ENCODE data around the gene TMBIM1.
A peak's percentile ranks its signal among the peaks of the same experiment; 100 is the strongest.

Gene TMBIM1

DNA sequence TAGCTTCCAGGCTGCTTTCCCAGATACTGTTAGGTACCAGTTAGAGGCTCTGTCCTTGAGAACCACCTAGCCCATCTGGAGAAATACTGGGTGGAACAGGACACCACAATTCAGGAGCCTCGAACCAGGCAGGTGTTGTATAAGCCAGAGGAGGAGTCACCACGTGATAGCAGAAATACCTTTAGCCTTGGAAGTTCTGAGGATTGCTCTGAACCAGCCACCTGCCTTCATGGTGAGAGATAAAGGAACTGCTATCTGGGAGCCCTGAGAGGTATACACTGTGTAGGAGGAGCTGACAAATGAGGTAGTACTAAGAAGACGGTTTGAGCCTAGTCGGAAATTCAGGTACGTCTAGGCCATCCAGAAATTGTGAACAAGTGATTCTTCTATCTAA is 39.1 kb downstream of the TMBIM1 start:
- DNase-seq, result no peak

DNA sequence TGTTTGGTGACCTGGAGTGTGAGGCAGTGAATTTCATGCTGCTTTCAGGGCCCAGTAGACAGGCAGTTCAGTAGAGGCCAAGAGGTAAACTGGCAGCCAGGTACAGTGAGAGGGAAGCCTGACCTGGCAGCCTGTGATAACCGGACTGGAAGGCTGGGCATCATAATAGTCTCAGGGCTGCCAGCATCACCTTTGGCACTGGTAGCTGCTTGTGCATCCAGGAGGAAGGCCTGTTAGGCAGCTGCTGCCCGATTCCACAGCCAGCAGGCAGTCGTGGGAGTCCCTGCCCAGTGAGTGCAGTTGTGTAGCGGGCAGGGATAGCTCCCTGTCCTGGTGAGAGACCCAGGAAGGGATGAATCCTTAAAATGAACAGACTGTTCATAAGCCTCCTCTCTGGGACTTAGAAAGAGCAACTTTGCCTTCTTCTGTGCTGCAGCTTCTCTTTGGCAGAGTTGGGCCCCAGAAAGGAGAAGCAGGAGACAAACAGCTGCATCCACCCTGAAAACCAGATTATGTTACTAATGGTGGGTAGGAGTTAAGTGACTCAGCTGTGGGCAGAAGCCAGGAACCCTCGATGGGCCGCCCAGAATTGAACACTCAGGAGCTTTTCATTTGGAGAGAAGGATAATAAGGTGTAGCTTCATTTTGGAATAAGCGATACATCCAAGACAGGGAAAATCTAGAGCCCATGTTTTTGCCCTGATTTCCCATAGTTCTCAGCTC is 39.6 kb downstream of the TMBIM1 start:
- DNase-seq, result no peak

DNA sequence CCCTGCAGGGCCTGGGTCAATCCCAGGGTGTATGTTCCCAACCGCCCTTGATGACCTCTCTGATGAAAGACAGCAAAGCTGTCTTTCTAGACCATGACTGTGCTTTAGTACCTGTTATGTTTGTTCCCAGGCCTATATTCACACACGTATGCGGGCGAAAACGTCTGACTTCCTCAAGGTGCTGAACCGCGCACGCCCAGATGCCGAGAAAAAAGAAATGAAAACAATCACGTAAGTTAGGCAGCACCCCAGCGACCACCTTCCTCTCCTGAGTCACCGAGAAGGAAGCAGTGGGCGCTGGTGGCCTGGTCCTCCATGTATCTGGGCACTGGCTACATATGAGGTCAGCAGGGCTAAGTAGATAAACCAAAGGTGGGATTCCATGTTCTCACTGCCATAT is 42.6 kb downstream of the TMBIM1 start:
- DNase-seq, result no peak

DNA sequence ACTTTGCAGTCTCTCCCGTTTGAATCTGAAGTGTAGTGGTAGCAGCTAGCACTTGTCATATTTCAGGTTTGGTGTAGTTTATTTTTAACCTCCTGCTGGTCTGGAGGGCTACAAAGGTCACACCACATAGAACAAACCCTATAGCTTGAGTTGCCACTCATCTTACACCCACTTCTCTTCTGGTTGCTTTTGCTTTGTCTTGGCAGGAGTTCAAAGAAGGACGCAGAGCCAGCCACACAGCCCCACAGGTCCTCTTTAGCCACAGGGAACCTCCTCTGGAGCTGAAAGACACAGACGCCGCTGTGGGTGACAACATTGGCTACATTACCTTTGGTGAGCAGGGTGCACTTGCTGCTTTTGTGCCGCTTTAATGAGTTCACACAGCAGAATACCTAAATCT is 47.1 kb downstream of the TMBIM1 start:
- no peak for DNase-seq

DNA sequence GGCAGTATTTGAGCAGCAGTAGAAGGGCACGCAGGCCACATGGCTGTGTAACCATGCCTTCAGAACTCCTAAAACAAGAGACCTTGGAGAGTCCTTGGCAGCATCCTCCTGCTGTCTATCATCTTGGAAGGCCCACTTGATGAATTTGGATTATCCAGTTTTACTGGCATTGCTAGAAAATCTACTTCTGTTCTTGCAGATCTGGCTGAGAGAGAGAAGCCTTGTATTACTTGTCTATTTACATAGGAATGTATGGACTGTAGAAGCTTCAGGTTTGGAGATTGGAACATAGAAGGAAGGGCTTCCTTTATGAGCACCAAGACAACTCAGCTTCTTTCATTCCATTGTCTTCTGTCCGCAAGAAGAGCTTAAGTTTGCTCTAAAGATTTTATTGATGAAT is 47.6 kb downstream of the TMBIM1 start:
- no peak for DNase-seq

DNA sequence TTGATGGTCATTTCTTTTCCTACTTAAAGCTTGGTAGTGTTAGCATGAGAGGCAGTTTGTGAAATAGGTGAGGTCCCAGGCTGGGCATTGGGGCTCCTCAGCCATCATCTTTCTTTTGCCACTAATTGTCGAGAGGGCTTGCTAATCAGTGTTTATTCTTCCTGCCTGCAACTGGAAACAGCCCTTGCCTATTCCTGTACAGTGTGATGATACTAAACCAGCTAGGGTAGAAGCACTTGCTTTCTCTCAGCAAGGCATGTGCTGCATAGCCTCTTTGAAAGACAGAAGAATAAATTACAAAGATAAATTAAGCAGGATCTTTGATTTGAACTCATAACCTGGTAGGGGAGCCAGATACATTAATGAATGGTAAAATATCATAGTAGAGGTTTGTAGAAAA is 48.1 kb downstream of the TMBIM1 start:
- DNase-seq, result no peak

DNA sequence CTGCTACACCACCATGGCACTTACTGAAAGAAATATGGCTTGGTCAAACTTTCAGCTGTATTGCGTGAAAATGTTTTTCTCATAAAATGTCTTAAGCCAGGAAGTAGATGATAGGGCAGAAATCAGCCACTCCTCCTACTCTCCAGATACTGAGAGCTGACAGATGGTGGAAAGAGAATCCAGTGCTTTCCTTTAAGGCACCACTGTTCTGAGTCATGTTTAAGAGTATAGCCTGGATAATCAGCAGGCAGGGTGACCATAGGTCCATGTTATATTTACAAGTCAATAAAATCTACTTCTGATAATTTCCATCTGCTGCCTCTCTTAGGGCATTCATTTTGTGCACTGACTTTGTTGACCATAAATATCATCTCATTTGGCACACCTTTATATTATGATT is 53.4 kb downstream of the TMBIM1 start:
- no peak for DNase-seq

DNA sequence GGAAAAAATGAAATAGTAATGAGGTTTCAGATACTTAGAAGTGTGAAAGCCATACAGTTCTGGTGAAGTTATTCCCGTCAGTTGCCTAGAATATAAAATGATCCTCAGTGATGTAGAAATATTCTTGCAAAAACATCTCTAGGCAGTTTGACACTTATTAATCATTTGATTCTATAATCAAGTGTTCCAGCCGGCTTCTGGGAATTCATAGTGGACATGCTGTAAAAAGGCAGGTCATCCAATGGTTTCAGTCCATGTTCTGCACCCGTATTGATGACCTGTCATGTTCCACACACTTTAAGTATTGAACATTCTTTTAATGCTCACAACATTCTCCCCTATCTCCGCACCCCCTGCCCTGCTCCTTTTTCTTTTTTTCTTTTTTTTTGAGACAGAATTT is 55.5 kb downstream of the TMBIM1 start:
- DNase-seq, result no peak

DNA sequence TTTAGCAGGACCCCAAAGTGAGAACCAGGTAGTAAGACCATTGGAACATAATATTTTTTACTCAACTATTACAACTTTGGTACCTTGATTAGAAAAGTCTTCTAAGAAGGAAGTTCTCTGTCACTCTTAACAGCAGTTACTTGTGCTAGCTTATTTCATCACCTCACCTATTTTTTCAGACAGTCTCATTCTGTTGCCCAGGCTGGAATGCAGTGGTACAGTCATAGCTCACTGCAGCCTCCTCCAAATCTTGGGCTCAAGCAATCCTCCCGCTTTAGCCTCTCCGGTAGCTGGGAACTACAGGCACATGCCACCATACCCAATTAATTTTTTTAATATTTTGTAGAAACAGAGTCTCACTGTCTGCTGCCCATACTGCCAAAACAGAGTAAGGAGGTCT is 57.3 kb downstream of the TMBIM1 start:
- DNase-seq, result no peak

DNA sequence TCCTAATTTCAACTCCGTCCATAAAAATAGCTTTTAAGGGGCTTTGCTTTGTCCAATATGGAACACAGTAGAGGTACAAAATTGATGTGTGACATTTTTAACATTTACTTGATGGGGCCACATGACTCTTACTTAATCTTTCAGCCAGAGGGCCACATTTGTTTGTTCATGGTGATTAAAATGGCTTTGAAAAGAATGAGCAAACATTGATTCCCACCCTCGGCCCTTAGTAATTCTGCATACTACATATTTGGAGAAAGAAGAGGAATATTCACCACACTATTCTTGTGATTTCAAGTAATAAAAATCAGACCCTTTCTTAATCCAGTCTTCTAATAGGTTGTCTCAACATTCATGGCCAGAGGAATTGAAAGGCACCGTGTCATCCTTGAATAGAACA is 57.8 kb downstream of the TMBIM1 start:
- DNase-seq, result no peak

DNA sequence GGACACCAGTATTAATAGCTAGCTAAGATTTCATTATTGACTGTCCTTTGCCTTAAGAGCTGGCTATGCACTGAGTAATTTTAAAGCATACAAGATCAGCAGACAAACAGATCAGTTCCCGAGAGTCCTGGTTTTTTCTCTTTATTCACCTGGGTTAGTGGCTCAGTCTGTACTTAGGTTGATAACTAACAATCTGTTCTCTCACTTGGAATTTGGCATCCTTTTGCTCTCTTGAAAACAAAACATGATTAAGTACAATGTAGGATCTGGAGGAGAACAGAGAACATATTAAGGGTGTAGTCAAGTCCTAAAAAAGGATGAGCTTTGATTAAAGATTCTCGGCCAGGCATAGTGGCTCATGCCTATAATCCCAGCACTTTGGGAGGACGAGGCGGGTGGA is 58.8 kb downstream of the TMBIM1 start:
- no peak for DNase-seq

DNA sequence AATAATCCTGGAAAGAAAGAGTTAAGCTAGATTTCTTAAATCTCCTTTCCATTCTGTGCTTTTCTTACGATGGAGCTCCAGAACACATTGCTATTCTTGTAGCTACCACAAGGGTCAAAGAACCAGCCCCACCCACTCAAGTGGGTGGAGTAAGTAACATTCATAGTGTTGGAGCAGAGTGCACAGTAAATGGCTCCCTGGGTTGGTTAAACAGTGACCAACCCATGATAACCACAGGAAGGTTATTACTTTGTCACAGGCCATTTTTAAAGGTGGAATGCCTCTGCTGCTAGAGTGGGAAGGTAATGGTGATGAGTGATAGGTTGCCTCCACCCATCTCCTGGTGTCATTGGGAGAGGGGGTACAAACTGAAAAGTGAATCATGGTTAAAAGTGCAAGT is 61.4 kb downstream of the TMBIM1 start:
- DNase-seq, result peak; percentile 60

DNA sequence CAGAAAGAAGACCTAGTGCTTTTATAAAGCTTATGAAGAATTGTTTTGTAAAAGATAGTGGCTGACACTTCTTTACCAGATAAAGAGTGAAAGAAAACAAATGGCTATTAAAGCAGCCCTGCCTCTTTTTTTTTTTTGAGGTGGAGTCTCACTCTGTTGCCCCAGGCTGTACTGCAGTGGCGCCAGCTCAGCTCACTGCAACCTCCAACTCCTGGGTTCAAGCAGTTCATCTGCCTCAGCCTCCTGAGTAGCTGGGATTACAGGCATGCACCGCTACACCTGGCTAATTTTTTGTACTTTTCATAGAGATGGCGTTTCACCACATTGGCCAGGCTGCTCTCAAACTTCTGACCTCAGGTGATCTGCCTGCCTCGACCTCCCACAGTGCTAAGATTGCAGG is 62.5 kb downstream of the TMBIM1 start:
- peak; percentile 40 for DNase-seq

DNA sequence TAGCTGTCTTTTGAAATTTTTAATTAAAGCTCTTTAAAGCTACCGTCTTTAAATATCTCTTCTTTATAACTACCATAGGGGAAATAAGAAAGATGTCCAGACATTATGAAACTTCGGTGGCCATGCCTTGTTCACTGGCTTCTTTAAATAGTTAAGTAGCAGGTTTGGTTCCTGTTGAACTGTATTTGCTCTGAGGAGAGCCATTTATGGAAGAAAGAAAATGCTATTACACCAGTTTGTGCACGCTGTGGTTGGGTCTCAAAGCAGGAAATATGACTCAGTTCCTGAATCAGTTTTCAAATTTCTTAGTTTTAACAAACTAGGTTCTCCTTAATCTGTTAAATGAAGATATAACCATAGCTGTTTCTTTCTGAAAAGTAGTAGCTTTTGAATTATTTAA is 63.1 kb downstream of the TMBIM1 start:
- DNase-seq, result peak; percentile 55

DNA sequence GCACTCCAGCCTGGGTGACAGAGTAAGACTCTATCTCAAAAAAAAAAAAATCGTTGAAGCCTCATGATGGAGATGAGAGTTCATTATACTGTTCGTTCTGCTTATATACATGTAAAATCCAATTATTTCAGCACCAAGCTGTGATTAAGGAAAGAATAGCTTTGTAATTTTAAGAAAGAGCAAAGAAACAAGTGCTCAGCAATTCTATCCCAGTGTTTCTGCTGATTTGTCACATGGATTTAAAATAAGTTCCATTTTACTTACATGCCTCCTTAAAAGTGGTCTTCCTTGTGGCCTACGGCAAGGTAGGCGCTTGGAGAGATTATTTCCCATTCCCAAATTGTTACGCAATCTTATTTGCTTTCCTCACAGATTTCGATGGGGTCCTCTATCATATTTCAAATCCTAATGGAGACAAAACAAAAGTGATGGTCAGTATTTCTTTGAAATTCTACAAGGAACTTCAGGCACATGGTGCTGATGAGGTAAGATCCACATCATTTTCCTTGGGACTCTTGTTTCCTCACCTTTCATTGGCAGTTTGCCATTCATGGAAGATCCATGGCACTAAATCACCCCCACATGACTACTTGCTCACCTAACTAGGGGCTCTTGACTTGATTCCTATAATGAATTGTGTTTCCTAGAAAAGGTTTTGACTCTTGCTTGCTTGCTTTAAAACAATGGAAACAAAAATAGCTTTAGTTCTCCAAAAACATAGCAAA is 63.8 kb downstream of the TMBIM1 start:
- DNase-seq, result no peak

DNA sequence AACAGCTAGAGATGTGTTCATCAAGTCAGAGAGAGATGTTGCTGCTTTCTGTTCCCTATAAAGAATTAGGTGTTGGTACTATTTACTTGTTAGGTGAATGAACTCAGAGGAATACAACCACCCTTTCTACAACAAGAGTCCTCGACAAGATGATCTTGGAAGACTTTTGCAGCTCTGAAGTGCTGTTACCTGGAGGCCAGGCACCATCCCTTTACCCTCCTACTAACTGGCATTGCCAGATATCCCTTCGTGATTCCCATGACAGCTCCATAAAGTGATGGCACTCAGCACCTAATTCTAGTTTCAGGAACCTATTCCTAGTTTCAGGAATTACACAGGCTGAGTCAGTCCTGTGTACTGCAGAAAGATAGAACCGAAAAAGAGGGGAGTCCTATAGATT is 65.4 kb downstream of the TMBIM1 start:
- DNase-seq, result no peak

All from activated CD4-positive, alpha-beta T cell treated with anti-CD3 and anti-CD28 coated beads for 48 hours (primary cell).